Fibroblast of villous mesenchyme (primary cell): ENCODE data around the gene SMURF1. TPM values are rescaled to one million over a fixed set of nuclear protein-coding genes. Genes with fewer than 3 reads are reported as not detected.

Source experiments
- DNase-seq: peaks from one replicate; pipeline ENCODE4 v3.0.0-alpha.2; 2010; ENCODE audit warnings: low read depth
- H3K4me3 ChIP-seq: 2 replicates; pipeline ENCODE4 v1.5.1; 2011; ENCODE audit warnings: low read depth, mild to moderate bottlenecking, low read length
- total RNA-seq: library from RNA; depleted of rRNA; stranded (reverse); fragments of >200 nt; gene quantifications from 2 replicates; pipeline ENCODE4 v1.2.3, GENCODE V29; 2012
- TF ChIP-seq, protein P1 (sequence below): IDR thresholded peaks from 2 replicates; pipeline ENCODE4 v1.5.1; 2012; ENCODE audit warnings: low read depth, mild to moderate bottlenecking, low read length; ENCODE audit not compliant: insufficient read depth

SMURF1 gene
- total RNA-seq, 1 donor: 29.8 TPM

DNA sequence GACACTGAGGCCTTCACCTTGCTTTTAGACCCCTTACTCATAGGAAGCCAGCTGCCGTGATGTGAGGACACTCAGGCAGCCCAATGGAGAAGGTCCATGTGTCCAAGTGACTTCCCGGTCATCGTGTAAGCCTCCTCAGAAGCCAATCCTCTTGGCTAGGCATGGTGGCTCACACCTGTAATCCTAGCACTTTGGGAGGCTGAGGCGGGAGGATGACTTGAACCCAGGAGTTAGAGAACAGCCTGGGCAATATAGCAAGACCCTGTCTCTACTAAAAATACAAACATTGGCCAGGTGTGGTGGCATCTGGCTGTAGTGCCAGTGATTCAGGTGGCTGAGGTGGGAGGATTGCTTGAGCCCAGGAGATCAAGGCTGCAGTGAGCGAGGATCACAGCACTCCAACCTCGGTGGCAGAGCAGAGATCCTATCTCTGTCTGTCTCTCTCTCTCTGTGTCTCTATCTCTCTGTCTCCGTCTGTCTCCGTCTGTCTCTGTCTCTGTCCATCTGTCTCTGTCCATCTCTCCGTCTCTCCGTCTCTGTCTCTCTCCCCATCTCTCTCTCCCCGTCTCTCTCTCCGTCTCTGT, 36.3 kb upstream of the SMURF1 start:
- TF ChIP-seq, protein P1, sequence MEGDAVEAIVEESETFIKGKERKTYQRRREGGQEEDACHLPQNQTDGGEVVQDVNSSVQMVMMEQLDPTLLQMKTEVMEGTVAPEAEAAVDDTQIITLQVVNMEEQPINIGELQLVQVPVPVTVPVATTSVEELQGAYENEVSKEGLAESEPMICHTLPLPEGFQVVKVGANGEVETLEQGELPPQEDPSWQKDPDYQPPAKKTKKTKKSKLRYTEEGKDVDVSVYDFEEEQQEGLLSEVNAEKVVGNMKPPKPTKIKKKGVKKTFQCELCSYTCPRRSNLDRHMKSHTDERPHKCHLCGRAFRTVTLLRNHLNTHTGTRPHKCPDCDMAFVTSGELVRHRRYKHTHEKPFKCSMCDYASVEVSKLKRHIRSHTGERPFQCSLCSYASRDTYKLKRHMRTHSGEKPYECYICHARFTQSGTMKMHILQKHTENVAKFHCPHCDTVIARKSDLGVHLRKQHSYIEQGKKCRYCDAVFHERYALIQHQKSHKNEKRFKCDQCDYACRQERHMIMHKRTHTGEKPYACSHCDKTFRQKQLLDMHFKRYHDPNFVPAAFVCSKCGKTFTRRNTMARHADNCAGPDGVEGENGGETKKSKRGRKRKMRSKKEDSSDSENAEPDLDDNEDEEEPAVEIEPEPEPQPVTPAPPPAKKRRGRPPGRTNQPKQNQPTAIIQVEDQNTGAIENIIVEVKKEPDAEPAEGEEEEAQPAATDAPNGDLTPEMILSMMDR: no peak
- no peak overlapping the region for H3K4me3 ChIP-seq
- no peak for DNase-seq

DNA sequence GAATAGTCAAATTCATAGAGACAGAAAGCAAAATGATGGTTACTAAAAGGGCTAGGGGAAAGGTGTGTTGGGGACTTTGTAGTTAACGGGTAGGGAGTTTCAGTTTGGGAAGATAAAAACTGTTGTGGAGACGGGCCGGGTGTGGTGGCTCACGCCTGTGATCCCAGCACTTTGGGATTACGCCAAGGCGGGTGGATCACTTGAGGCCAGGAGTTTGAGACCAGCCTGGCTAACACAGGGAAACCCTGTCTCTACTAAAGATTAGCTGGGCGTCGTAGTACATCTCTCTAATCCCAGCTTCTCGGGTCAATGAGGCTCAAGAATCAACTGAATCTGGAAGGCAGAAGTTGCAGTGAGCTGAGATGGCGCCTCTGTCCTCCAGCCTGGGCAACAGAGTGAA, 33.3 kb upstream of the SMURF1 start:
- TF ChIP-seq, protein P1: no peak
- no peak overlapping the region for H3K4me3 ChIP-seq
- no peak for DNase-seq

DNA sequence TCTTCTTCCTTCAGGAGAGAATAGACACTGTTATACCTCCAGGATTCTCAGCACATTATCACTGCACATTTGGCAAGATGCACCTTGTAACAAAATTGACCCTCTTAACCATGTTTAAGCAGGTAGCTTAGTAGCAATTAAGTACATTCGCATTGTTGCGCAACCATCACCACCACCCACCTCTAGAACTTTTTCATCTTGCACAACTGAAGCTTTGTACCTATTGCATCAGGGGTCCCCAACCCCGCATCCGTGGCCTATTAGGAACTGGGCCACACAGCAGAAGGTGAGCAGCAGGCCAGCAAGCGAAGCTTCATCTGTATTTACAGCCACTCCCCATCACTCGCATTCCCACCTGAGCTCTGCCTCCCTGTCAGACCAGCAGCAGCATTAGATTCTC, 29.9 kb upstream of the SMURF1 start:
- no peak overlapping the region for H3K4me3 ChIP-seq
- TF ChIP-seq, protein P1: no peak
- no peak for DNase-seq

DNA sequence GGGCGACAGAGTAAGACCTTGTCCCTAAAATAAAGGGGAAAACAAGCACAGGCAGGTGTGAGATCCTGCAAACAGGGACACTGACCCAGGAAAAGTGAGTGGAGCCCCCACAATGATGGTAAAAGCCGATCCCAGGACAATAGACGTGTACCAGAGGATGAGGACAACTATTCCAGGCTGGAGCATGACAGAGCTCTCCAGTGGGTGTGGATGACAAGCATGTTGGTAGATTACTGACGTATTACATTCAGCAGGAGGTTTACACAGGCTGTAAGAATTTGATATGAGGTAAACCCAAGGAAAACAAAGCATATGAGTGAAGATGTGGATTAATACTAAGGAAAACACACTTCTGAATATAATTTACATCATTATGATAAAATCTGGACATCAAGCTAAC, 27.8 kb upstream of the SMURF1 start:
- no peak overlapping the region for H3K4me3 ChIP-seq
- TF ChIP-seq, protein P1: no peak
- no peak for DNase-seq

DNA sequence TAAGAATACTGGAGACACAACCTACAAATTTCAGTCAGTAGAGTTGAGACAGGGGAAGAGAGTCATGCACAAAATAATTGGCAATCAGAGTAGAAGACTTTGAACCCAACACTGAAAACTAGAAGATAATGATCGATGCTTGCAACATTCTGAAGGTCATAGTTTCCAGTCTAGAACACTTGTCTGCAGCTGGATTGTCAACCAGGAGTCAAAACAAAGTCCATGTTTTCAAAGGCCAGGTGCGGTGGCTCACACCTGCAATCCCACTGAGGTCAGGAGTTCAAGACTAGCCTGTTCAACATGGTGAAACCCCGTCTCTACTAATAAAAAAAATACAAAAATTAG, 26.8 kb upstream of the SMURF1 start:
- H3K4me3 ChIP-seq: no peak overlapping the region
- TF ChIP-seq, protein P1: no peak
- no peak for DNase-seq

DNA sequence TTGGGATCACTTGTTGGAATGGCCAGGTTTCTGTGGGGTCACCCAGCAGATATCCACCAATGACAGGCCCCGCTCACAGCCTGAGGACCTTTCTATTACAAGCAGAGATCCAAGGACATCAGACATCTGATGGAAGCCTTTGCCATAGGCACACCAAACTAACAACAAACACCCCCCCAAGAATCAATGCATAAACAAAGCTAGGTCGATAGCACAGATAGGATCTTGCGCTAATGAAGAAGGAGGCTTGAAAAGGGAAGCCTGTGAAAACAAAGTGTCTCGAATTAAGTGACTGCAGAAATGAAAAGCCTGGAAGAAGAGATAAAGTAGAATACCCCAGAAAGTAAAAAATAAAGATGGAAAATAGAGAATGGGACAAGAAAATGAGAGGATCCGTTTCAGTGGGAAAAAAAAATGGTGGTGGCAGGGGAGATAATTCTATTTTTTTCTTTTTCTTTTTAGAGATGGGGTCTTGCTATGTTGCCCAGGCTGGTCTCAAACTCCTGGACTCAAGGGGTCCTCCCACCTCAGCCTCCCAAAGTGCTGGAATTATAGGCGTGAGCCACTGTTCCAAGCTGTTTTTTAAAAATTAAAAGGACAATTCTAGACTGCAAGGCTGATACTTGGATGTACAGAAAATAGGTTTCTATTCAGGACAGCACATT, 26.3 kb upstream of the SMURF1 start:
- DNase-seq: no peak
- no peak overlapping the region for H3K4me3 ChIP-seq
- TF ChIP-seq, protein P1: no peak

DNA sequence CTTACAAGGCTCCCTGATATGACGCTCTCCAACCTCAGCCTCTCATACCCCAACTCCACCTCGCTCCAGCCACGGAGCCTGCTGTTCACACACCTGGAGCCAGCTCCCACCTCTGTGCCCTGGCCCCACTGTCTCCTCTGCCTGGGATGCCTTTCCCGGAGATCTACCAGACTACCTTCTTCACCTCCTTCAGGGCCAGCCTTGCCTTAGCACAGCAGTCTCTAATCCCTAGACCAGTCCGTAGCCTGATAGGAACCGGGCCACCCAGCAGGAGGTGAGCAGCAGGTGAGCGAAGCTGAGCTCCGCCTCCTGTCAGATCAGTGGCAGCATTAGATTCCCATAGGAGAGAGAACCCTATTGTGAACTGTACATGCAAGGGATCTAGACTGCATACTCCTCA, 23.2 kb upstream of the SMURF1 start:
- TF ChIP-seq, protein P1: no peak

More for the DNA sequence above, 23.2 kb upstream of the SMURF1 start:
- DNase-seq: no peak
- no peak overlapping the region for H3K4me3 ChIP-seq
